Measurements from ENCODE around the gene ZNF385A. TPM values are rescaled to one million over a fixed set of nuclear protein-coding genes. Genes with fewer than 3 reads are reported as not detected.

The ZNF385A gene
- total and polyA plus RNA-seq, 7 experiments from 2014 or later: 0.39 to 69.9 (median 1.4) TPM

GRCh38 chr12:54389134-54389508, 4.6 kb upstream of the ZNF385A start:
- Histone ChIP-seq H3K4me3 (ENCODE audit: low read length) (no peak overlapping the region), H3K9me3 (ENCODE audit: control insufficient read depth in 2 of 3, low read length in 3 of 3) (no peaks in the 10 kb centered on the region), H3K36me3 (ENCODE audit: control insufficient read depth in 2 of 3, insufficient read depth in 3 of 3, low read length in 3 of 3) (peaks cover 0 to 5% (median 3%) of the 10 kb centered on the region in 3 experiments), H3K27me3 (ENCODE audit: control insufficient read depth in 2 of 2, insufficient read depth in 2 of 2, low read length in 2 of 2) (no peaks in the 10 kb centered on the region), H3K4me1 (ENCODE audit: control insufficient read depth in 2 of 2, insufficient read depth in 2 of 2, low read length in 2 of 2) (peaks cover 4 to 5% of the 10 kb centered on the region in 2 donors), H3K27ac (ENCODE audit: low read depth, low read length) (no peak overlapping the region)
- H3K27ac Mint-ChIP-seq: peak overlapping the region in 4 of 9 donors; percentile 25 to 33 (median 30)
- peak overlapping the region in 3 of 10 donors; percentile 67 to 81 (median 75) for H3K4me3 Mint-ChIP-seq
- DNase-seq: no peak
- ChIA-PET POLR2A (no interaction called here), CTCF (interaction anchor here (0.8 kb wide), 1 partner anchor 9 kb away, joined by 3 read pairs; no protein-coding TSS in a partner anchor)
- H3K9me3 Mint-ChIP-seq: peaks cover 0 to under 1% (median 0%) of the 10 kb centered on the region in 11 donors
- no peak for ATAC-seq
- intact Hi-C loops (cut with micrococcal nuclease): no loop called here
- H3K27me3 Mint-ChIP-seq: no peaks in the 10 kb centered on the region
- peaks cover 24 to 37% (median 29%) of the 10 kb centered on the region in 7 donors for H3K4me1 Mint-ChIP-seq
- H3K36me3 Mint-ChIP-seq: peaks cover 0 to 10% (median 4%) of the 10 kb centered on the region in 5 donors

- H3K36me3 Mint-ChIP-seq: peaks cover 0 to 6% (median 0%) of the 10 kb centered on the region in 5 donors
- ChIA-PET CTCF (interaction anchor here (0.7 to 1.1 kb wide), 2 partner anchors 11 to 56 kb away, joined by 3 to 6 read pairs; no protein-coding TSS in a partner anchor), POLR2A (interaction anchor here (0.5 kb wide), 1 partner anchor 371 kb away, joined by 3 read pairs; no protein-coding TSS in a partner anchor)
- H3K27me3 Mint-ChIP-seq: no peaks in the 10 kb centered on the region
- peaks cover 0 to 3% (median 0%) of the 10 kb centered on the region in 3 experiments for H3K36me3 ChIP-seq (ENCODE audit: control insufficient read depth in 2 of 3, insufficient read depth in 3 of 3, low read length in 3 of 3)
- H3K9me3 Mint-ChIP-seq: peaks cover 0 to 1% (median 0%) of the 10 kb centered on the region in 11 donors
- ATAC-seq (no peak), DNase-seq (no peak)
- no peak overlapping the region for H3K27ac ChIP-seq (ENCODE audit: low read depth, low read length)
- peak overlapping the region in 2 of 10 donors; percentile 16 to 46 for H3K4me3 Mint-ChIP-seq
- H3K4me1 Mint-ChIP-seq: peaks cover 18 to 31% (median 23%) of the 10 kb centered on the region in 7 donors
- peaks cover 4 to 5% of the 10 kb centered on the region in 2 donors for H3K4me1 ChIP-seq (ENCODE audit: control insufficient read depth in 2 of 2, insufficient read depth in 2 of 2, low read length in 2 of 2)
- no peak overlapping the region for H3K4me3 ChIP-seq (ENCODE audit: low read length)
- intact Hi-C loops (cut with micrococcal nuclease): no loop called here
- peak overlapping the region in 6 of 9 donors; percentile 4 to 60 (median 44) for H3K27ac Mint-ChIP-seq
- H3K27me3 ChIP-seq (ENCODE audit: control insufficient read depth in 2 of 2, insufficient read depth in 2 of 2, low read length in 2 of 2): no peaks in the 10 kb centered on the region
- H3K9me3 ChIP-seq (ENCODE audit: control insufficient read depth in 2 of 3, low read length in 3 of 3): no peaks in the 10 kb centered on the region
Measured at GRCh38 chr12:54388237-54389133, 4.0 kb upstream of the ZNF385A start.

DNA sequence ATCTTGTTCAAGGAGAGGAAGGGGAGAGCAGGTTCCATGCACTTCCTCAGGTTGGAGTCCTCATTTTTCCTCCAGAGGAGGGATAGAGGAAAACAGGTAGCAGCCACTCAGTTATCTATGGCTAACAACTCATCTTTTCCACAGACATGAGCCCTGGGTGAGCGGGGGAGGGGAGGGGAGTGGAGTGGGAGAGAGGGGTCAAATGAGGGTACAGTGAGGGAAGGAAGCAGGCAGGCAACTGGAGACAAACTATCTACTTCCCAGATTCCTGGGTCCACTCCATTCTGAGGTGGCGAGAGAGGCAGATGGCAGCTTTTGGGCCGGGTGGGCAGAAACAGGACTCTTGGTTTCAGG, 2.6 kb upstream of the ZNF385A start:
- Histone ChIP-seq H3K9me3 (ENCODE audit: control insufficient read depth in 2 of 3, low read length in 3 of 3) (no peaks in the 10 kb centered on the region), H3K27ac (ENCODE audit: low read depth, low read length) (no peak overlapping the region), H3K27me3 (ENCODE audit: control insufficient read depth in 2 of 2, insufficient read depth in 2 of 2, low read length in 2 of 2) (no peaks in the 10 kb centered on the region), H3K4me1 (ENCODE audit: control insufficient read depth in 2 of 2, insufficient read depth in 2 of 2, low read length in 2 of 2) (peaks cover 4 to 5% of the 10 kb centered on the region in 2 donors), H3K4me3 (ENCODE audit: low read length) (no peak overlapping the region), H3K36me3 (ENCODE audit: control insufficient read depth in 2 of 3, insufficient read depth in 3 of 3, low read length in 3 of 3) (no peaks in the 10 kb centered on the region)
- no peaks in the 10 kb centered on the region for H3K27me3 Mint-ChIP-seq
- H3K4me3 Mint-ChIP-seq: no peak overlapping the region
- H3K36me3 Mint-ChIP-seq: peaks cover 0 to 6% (median 0%) of the 10 kb centered on the region in 5 donors
- no peak for ATAC-seq
- CTCF ChIA-PET: interaction anchor here (1.2 to 2.3 kb wide), 4 partner anchors 8 to 53 kb away, joined by 3 to 9 read pairs (median 6); no protein-coding TSS in a partner anchor
- peak overlapping the region in 4 of 9 donors; percentile 28 to 49 (median 32) for H3K27ac Mint-ChIP-seq
- DNase-seq: no peak
- POLR2A ChIA-PET: interaction anchor here (0.9 kb wide), 1 partner anchor 13 kb away, joined by 3 read pairs; no protein-coding TSS in a partner anchor
- intact Hi-C loops (cut with micrococcal nuclease): no loop called here
- H3K4me1 Mint-ChIP-seq: peaks cover 15 to 25% (median 21%) of the 10 kb centered on the region in 7 donors
- peaks cover 0 to 1% (median 0%) of the 10 kb centered on the region in 11 donors for H3K9me3 Mint-ChIP-seq

GRCh38 chr12:54386403-54387113, 2.0 kb upstream of the ZNF385A start:
- no peak for DNase-seq
- no peaks in the 10 kb centered on the region for H3K9me3 ChIP-seq (ENCODE audit: control insufficient read depth in 2 of 3, low read length in 3 of 3)
- H3K4me3 ChIP-seq (ENCODE audit: low read length): no peak overlapping the region
- Mint-ChIP-seq H3K36me3 (peaks cover 0 to 2% (median 0%) of the 10 kb centered on the region in 5 donors), H3K9me3 (peaks cover 0 to 1% (median 0%) of the 10 kb centered on the region in 11 donors), H3K4me3 (no peak overlapping the region), H3K27me3 (no peaks in the 10 kb centered on the region), H3K4me1 (peaks cover 10 to 20% (median 15%) of the 10 kb centered on the region in 7 donors), H3K27ac (peak overlapping the region in 5 of 9 donors; percentile 18 to 49 (median 36))
- H3K4me1 ChIP-seq (ENCODE audit: control insufficient read depth in 2 of 2, insufficient read depth in 2 of 2, low read length in 2 of 2): peaks cover 0 to under 1% of the 10 kb centered on the region in 2 donors
- no peaks in the 10 kb centered on the region for H3K27me3 ChIP-seq (ENCODE audit: control insufficient read depth in 2 of 2, insufficient read depth in 2 of 2, low read length in 2 of 2)
- POLR2A ChIA-PET: interaction anchor here (0.9 kb wide), 1 partner anchor 14 kb away, joined by 3 read pairs; no protein-coding TSS in a partner anchor
- no peak overlapping the region for H3K27ac ChIP-seq (ENCODE audit: low read depth, low read length)
- H3K36me3 ChIP-seq (ENCODE audit: control insufficient read depth in 2 of 3, insufficient read depth in 3 of 3, low read length in 3 of 3): no peaks in the 10 kb centered on the region
- CTCF ChIA-PET: interaction anchor here (1.2 to 2.3 kb wide), 4 partner anchors 8 to 53 kb away, joined by 3 to 9 read pairs (median 6); no protein-coding TSS in a partner anchor
- intact Hi-C loops (cut with micrococcal nuclease): no loop called here
- no peak for ATAC-seq

DNA sequence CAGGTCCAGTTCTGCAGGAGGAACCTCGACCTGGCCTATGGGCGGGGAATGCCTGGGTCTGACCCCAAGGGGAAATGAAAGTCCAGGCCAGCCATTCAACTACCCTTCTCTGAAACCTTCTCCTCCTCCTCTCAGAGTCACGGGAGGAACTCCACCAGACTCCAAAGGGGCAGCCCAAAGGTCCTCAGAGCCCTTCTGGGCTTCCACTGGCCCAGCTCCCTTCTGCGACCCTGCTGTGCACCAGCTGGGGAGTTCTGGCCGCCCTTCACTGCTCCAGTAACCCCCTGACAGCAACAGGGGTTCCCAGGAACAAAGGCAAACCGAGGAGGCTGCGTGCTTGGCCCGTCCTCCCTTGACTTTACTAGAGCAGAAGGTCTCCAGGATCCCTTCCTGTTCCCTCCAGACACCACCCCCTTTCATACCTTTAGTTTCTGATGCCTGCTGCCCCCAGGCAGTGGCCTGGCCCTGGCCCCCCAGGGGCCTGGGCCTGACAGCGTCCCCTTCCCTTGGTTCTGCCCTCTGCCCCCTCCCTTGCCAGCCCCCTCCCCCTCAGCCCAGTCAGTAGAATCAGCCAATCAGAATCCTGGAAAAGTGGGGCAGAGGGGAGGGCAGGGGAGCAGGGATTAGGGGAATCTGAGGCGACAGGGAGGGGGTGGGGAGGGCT, 850 bp upstream of the ZNF385A start:
- Histone ChIP-seq H3K4me3 (ENCODE audit: low read length) (no peak overlapping the region), H3K27me3 (ENCODE audit: control insufficient read depth in 2 of 2, insufficient read depth in 2 of 2, low read length in 2 of 2) (no peaks in the 10 kb centered on the region), H3K27ac (ENCODE audit: low read depth, low read length) (no peak overlapping the region), H3K9me3 (ENCODE audit: control insufficient read depth in 2 of 3, low read length in 3 of 3) (no peaks in the 10 kb centered on the region), H3K36me3 (ENCODE audit: control insufficient read depth in 2 of 3, insufficient read depth in 3 of 3, low read length in 3 of 3) (no peaks in the 10 kb centered on the region), H3K4me1 (ENCODE audit: control insufficient read depth in 2 of 2, insufficient read depth in 2 of 2, low read length in 2 of 2) (no peaks in the 10 kb centered on the region)
- POLR2A ChIA-PET: no interaction called here
- H3K9me3 Mint-ChIP-seq: peaks cover 0 to 1% (median 0%) of the 10 kb centered on the region in 11 donors
- CTCF ChIA-PET: interaction anchor here (1.1 to 2.3 kb wide), 4 partner anchors 10 to 55 kb away, joined by 3 to 9 read pairs (median 3); no protein-coding TSS in a partner anchor
- peaks cover 7 to 15% (median 13%) of the 10 kb centered on the region in 7 donors for H3K4me1 Mint-ChIP-seq
- no peaks in the 10 kb centered on the region for H3K27me3 Mint-ChIP-seq
- H3K27ac Mint-ChIP-seq: no peak overlapping the region
- ATAC-seq: peak; percentile 39
- no peak overlapping the region for H3K4me3 Mint-ChIP-seq
- intact Hi-C loops (cut with micrococcal nuclease): no loop called here
- DNase-seq: no peak
- H3K36me3 Mint-ChIP-seq: no peaks in the 10 kb centered on the region

All from naive thymus-derived CD4-positive, alpha-beta T cell (primary cell).